B cell (primary cell): ENCODE data around the gene CEP89. TPM values are rescaled to one million over a fixed set of nuclear protein-coding genes. Genes with fewer than 3 reads are reported as not detected.

Experiments used
- ATAC-seq: fragments of 200-7000 bp; cut with Tn5 transposase; one replicate; pipeline ENCODE4 v1.10.0; 2021; ENCODE audit warnings: low read depth, mild to moderate bottlenecking, moderate number of reproducible peaks, moderate library complexity
- CTCF ChIA-PET: fragments of 350-600 bp; sonication (Branson Sonifier 250); formaldehyde crosslinking; loops from one replicate; lab custom pipeline; 2021; ENCODE audit warnings: antibody characterized with exemption, inconsistent platforms; lab: Charles Lee
- POLR2A ChIA-PET: fragments of 350-600 bp; sonication (Branson Sonifier 250); formaldehyde crosslinking; loops from one replicate; lab custom pipeline; 2021; ENCODE audit warnings: antibody characterized with exemption; lab: Charles Lee
- DNase-seq: peaks from one replicate; pipeline ENCODE4 v3.0.0; 2013
- H2AFZ ChIP-seq: 2 replicates; pipeline ENCODE4 v1.6.1; 2012; ENCODE audit warnings: mild to moderate bottlenecking, low read depth, low read length; ENCODE audit not compliant: insufficient read depth, poor library complexity, severe bottlenecking
- H3K27ac ChIP-seq, 2 donors: 1 replicate in 1 of 2; 2 replicates in 1 of 2; pipeline ENCODE4 v1.5.1; 2012 to 2013; ENCODE audit warnings: low read length in 2 of 2, mild to moderate bottlenecking in 2 of 2, moderate library complexity in 1 of 2
- H3K27me3 ChIP-seq, 4 experiments: fragments of 200-600 bp in 1 of 4; sonication (generic) in 1 of 4; replicated peaks in 1 of 4; 1 replicate in 2 of 4; 2 replicates in 2 of 4; pipeline versions ENCODE4 v1.6.1 to v1.7.0; 2013 to 2016; ENCODE audit warnings: low read length in 3 of 4, mild to moderate bottlenecking in 2 of 4, mixed read lengths in 1 of 4, moderate library complexity in 1 of 4; ENCODE audit not compliant: insufficient read depth in 4 of 4, control insufficient read depth in 3 of 4; ENCODE audit errors: control extremely low read depth in 1 of 4
- H3K36me3 ChIP-seq, 2 experiments: replicated peaks in 1 of 2; 1 replicate in 1 of 2; 2 replicates in 1 of 2; pipeline versions ENCODE4 v1.6.1 to v1.7.1; 2013; ENCODE audit warnings: low read length in 1 of 2; ENCODE audit not compliant: insufficient read depth in 2 of 2, control insufficient read depth in 1 of 2; ENCODE audit errors: control extremely low read depth in 1 of 2, extremely low read depth in 1 of 2
- H3K4me1 ChIP-seq, 2 donors: fragments of 200-600 bp in 1 of 2; sonication (generic) in 1 of 2; 1 replicate in 1 of 2; 2 replicates in 1 of 2; pipeline versions ENCODE4 v1.5.1 to v1.6.1; 2013 to 2017; ENCODE audit warnings: low read length in 2 of 2; ENCODE audit not compliant: control insufficient read depth in 2 of 2, insufficient read depth in 2 of 2
- H3K4me2 ChIP-seq: replicated peaks from 2 replicates; pipeline ENCODE3; 2012; ENCODE audit warnings: mild to moderate bottlenecking, low read depth, low read length; ENCODE audit not compliant: poor library complexity, severe bottlenecking
- H3K4me3 ChIP-seq, 5 experiments: fragments of 200-600 bp in 1 of 5; sonication (generic) in 1 of 5; 1 replicate in 3 of 5; 2 replicates in 2 of 5; pipeline versions ENCODE4 v1.5.1 to v1.7.0; 2011 to 2016; ENCODE audit warnings: low read length in 4 of 5, mild to moderate bottlenecking in 4 of 5, low read depth in 2 of 5, control low read depth in 1 of 5, moderate library complexity in 1 of 5; ENCODE audit not compliant: insufficient read depth in 1 of 5; ENCODE audit errors: control extremely low read depth in 1 of 5, extremely low read depth in 1 of 5
- H3K79me2 ChIP-seq: fragments of 200-600 bp; sonication (generic); one replicate; pipeline ENCODE4 v1.6.0; 2016; ENCODE audit warnings: low read length; ENCODE audit not compliant: control insufficient read depth, insufficient read depth
- H3K9ac ChIP-seq: fragments of 200-600 bp; sonication (generic); 2 replicates; pipeline ENCODE4 v1.6.1; 2017; ENCODE audit warnings: mild to moderate bottlenecking, low read length, moderate library complexity
- H3K9me3 ChIP-seq, 3 donors: one replicate each; pipeline versions ENCODE4 v1.6.1 to v1.7.1; 2013; ENCODE audit warnings: low read length in 2 of 3; ENCODE audit not compliant: control insufficient read depth in 2 of 3, insufficient read depth in 1 of 3; ENCODE audit errors: control extremely low read depth in 1 of 3
- H4K20me1 ChIP-seq: 2 replicates; pipeline ENCODE4 v1.6.0; 2012; ENCODE audit warnings: mild to moderate bottlenecking, low read length; ENCODE audit not compliant: insufficient read depth, control insufficient read depth, poor library complexity, severe bottlenecking
- H3K27ac Mint-ChIP-seq: one replicate; pipeline ENCODE4 v1.8.0; 2021; ENCODE audit warnings: mixed read lengths
- H3K27me3 Mint-ChIP-seq: one replicate; pipeline ENCODE4 v1.8.0; 2021; ENCODE audit warnings: mixed read lengths
- H3K4me1 Mint-ChIP-seq: one replicate; pipeline ENCODE4 v1.8.0; 2021; ENCODE audit warnings: mixed read lengths
- H3K4me3 Mint-ChIP-seq: one replicate; pipeline ENCODE4 v1.8.0; 2021; ENCODE audit warnings: mixed read lengths
- H3K9me3 Mint-ChIP-seq: one replicate; pipeline ENCODE4 v1.8.0; 2022; ENCODE audit warnings: mixed read lengths; ENCODE audit not compliant: insufficient read depth
- CTCF ChIP-seq: fragments of 200-600 bp; IDR thresholded peaks from one replicate; pipeline ENCODE4 v1.8.0; 2022; ENCODE audit warnings: antibody characterized with exemption, mild to moderate bottlenecking
- EZH2 ChIP-seq: IDR thresholded peaks from 2 replicates; pipeline ENCODE4 v1.6.1; 2012; ENCODE audit warnings: borderline replicate concordance, low read depth, mild to moderate bottlenecking, moderate library complexity, low read length; ENCODE audit not compliant: insufficient read depth, poor library complexity, severe bottlenecking
- WGBS: methylation state at CpG from one replicate; pipeline ENCODE4 v1.1.5; 2013; ENCODE audit warnings: missing lambda C conversion rate; ENCODE audit not compliant: insufficient coverage; 5-methylcytosine and 5-hydroxymethylcytosine counted together
- intact Hi-C: fragments of 100-400 bp; cut with micrococcal nuclease; formaldehyde crosslinking; loops from one replicate; pipeline ENCODE4 v1.10.0; 2022
- polyA plus RNA-seq: library from polyadenylated mRNA; depleted of rRNA; stranded (reverse); fragments of >200 nt; gene quantifications from 2 replicates; pipeline ENCODE4 v1.2.3, GENCODE V29; 2012
- total RNA-seq, 2 donors: library from RNA; stranded (reverse); fragments of 120-200 nt in 1 of 2; gene quantifications; 1 replicate in 1 of 2; 2 replicates in 1 of 2; pipeline versions ENCODE4 v1.2.3 to v1.2.4, GENCODE V29; 2013 to 2022

The CEP89 gene
- total and polyA plus RNA-seq, 2 donors (not counting 1 experiment from before 2014, with no cell fraction given), result 10.2 to 38.6 TPM

GRCh38 chr19:32877977-32878745 is 93.6 kb downstream of the CEP89 start:
- Histone ChIP-seq H4K20me1 (no peaks in the 10 kb centered on the region), H3K9ac (no peak overlapping the region), H3K36me3 (no peaks in the 10 kb centered on the region), H3K4me2 (no peak overlapping the region), H3K79me2 (no peaks in the 10 kb centered on the region), H3K4me3 (no peak overlapping the region), H3K27me3 (no peaks in the 10 kb centered on the region), H3K9me3 (peaks cover 0 to 2% (median 0%) of the 10 kb centered on the region in 3 donors), H2AFZ (no peak overlapping the region), H3K4me1 (no peaks in the 10 kb centered on the region), H3K27ac (no peak overlapping the region)
- H3K27ac Mint-ChIP-seq, result no peak overlapping the region
- H3K4me1 Mint-ChIP-seq, result no peaks in the 10 kb centered on the region
- ChIA-PET POLR2A (no interaction called here), CTCF (no interaction called here)
- TF ChIP-seq CTCF (no peak), EZH2 (no peak)
- no peaks in the 10 kb centered on the region for H3K27me3 Mint-ChIP-seq
- ATAC-seq, result no peak
- WGBS, result 97% methylated on average over 9 of the region's 14 CpGs
- no peaks in the 10 kb centered on the region for H3K9me3 Mint-ChIP-seq
- no peak overlapping the region for H3K4me3 Mint-ChIP-seq
- no peak for DNase-seq
- intact Hi-C loops, result no loop called here

GRCh38 chr19:32877323-32877912 is 94.3 kb downstream of the CEP89 start:
- no peak overlapping the region for H3K27ac Mint-ChIP-seq
- TF ChIP-seq EZH2, result no peak
- TF ChIP-seq CTCF, result no peak
- no peak overlapping the region for H3K4me3 ChIP-seq
- POLR2A ChIA-PET, result no interaction called here
- no peaks in the 10 kb centered on the region for H3K79me2 ChIP-seq
- H3K9me3 ChIP-seq, result peaks cover 0 to 2% (median 0%) of the 10 kb centered on the region in 3 donors
- H3K27ac ChIP-seq, result no peak overlapping the region
- CTCF ChIA-PET, result no interaction called here
- no peaks in the 10 kb centered on the region for H3K9me3 Mint-ChIP-seq
- H3K9ac ChIP-seq, result no peak overlapping the region
- no peaks in the 10 kb centered on the region for H3K4me1 ChIP-seq
- H4K20me1 ChIP-seq, result no peaks in the 10 kb centered on the region
- intact Hi-C loops, result no loop called here
- no peaks in the 10 kb centered on the region for H3K27me3 Mint-ChIP-seq
- ATAC-seq (no peak), DNase-seq (no peak)
- no peaks in the 10 kb centered on the region for H3K4me1 Mint-ChIP-seq
- no peak overlapping the region for H2AFZ ChIP-seq
- 100% methylated on average over 4 of the region's 9 CpGs for WGBS
- H3K4me3 Mint-ChIP-seq, result no peak overlapping the region
- H3K27me3 ChIP-seq, result no peaks in the 10 kb centered on the region
- no peaks in the 10 kb centered on the region for H3K36me3 ChIP-seq
- no peak overlapping the region for H3K4me2 ChIP-seq
